Testis (tissue), 3 donors: ENCODE measurements around the gene ANO1. TPM values are rescaled to one million over a fixed set of nuclear protein-coding genes. Genes with fewer than 3 reads are reported as not detected.
A peak's percentile ranks its signal among the peaks of the same experiment; 100 is the strongest.

Experiments
- DNase-seq: peaks from one replicate; pipeline ENCODE4 v3.0.0-alpha.2; 2019
- H3K27ac ChIP-seq, 2 donors: fragments of 200-600 bp; sonication (generic); one replicate each; pipeline ENCODE4 v1.5.1; 2019
- H3K27me3 ChIP-seq: fragments of 200-600 bp; sonication (generic); one replicate; pipeline ENCODE4 v1.5.1; 2019
- H3K36me3 ChIP-seq: fragments of 200-600 bp; sonication (generic); one replicate; pipeline ENCODE4 v1.5.1; 2017; ENCODE audit warnings: low read depth; ENCODE audit errors: missing control alignments
- H3K4me1 ChIP-seq: fragments of 200-600 bp; sonication (generic); one replicate; pipeline ENCODE4 v1.5.1; 2019
- H3K4me3 ChIP-seq, 2 donors: fragments of 200-600 bp; sonication (generic); one replicate each; pipeline ENCODE4 v1.5.1; 2017 to 2019
- H3K9me3 ChIP-seq: fragments of 200-600 bp; sonication (generic); one replicate; pipeline ENCODE4 v1.5.1; 2017
- POLR2A ChIP-seq: fragments of 450-650 bp; IDR thresholded peaks from one replicate; pipeline ENCODE4 v1.6.1; 2017; ENCODE audit warnings: antibody characterized with exemption, mild to moderate bottlenecking, moderate library complexity
- WGBS, 2 donors: methylation state at CpG; one replicate each; pipeline ENCODE4 v1.1.5; 2018; 5-methylcytosine and 5-hydroxymethylcytosine counted together
- intact Hi-C: fragments of 100-400 bp; cut with DNase I; formaldehyde crosslinking; loops from one replicate; pipeline ENCODE4 v1.15.1; 2023; ENCODE audit warnings: low total_unique reads
- polyA plus RNA-seq: library from polyadenylated mRNA; stranded (reverse); fragments of 350-450 nt; fragmentation: Illumina TruSeq; extraction: RNeasy Lipid Tissue Mini Kit (QIAGEN cat#74804); gene quantifications from one replicate; pipeline ENCODE4 v1.2.3, GENCODE V29; 2014; ENCODE audit warnings: low read depth, low replicate concordance; ENCODE audit not compliant: insufficient read depth
- total RNA-seq, 2 donors: library from RNA; depleted of rRNA; stranded (reverse); fragments of >200 nt; gene quantifications; one replicate each; pipeline ENCODE4 v1.2.3, GENCODE V29; 2016
- TF ChIP-seq, protein P1 (sequence below), 3 experiments: fragments of 450-650 bp in 2 of 3; fragments of 200-600 bp in 1 of 3; sonication (generic) in 1 of 3; IDR thresholded peaks; one replicate each; pipeline ENCODE4 v1.5.1; 2016 to 2019; ENCODE audit warnings: antibody characterized with exemption in 3 of 3, mild to moderate bottlenecking in 2 of 3, moderate library complexity in 1 of 3

The ANO1 gene
- total and polyA plus RNA-seq, 3 donors from 2014 or later, result 10.3 to 42.7 (median 25.4) TPM

DNA sequence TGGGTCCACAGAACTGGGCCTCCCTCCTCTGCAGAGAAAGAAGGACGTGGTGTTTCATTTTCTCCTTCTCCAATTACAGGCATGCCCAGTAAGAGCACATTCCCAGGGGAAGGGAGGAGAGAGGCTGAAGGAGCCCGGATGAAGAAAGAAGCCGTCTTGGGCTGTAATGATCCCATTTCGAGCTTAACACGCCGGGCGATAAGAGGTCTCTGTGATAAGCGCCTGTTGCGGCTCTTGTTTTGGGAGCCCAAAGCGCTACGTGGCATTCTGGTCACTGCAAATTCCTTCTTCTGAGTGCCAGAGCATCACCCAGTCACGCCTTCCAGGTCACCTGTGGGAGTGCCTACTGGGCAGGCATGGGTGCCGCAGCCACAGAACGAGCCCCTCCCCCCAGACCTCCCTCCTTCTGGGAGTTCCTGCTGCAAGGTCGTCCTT is 57.5 kb downstream of the ANO1 start:
- H3K9me3 ChIP-seq, result no peaks in the 10 kb centered on the region
- H3K27me3 ChIP-seq, result no peaks in the 10 kb centered on the region
- intact Hi-C loops, result no loop called here
- no peak for DNase-seq
- 31 to 52% methylated on average over 15 of the region's 15 CpGs for WGBS, 2 donors
- TF ChIP-seq, protein P1, sequence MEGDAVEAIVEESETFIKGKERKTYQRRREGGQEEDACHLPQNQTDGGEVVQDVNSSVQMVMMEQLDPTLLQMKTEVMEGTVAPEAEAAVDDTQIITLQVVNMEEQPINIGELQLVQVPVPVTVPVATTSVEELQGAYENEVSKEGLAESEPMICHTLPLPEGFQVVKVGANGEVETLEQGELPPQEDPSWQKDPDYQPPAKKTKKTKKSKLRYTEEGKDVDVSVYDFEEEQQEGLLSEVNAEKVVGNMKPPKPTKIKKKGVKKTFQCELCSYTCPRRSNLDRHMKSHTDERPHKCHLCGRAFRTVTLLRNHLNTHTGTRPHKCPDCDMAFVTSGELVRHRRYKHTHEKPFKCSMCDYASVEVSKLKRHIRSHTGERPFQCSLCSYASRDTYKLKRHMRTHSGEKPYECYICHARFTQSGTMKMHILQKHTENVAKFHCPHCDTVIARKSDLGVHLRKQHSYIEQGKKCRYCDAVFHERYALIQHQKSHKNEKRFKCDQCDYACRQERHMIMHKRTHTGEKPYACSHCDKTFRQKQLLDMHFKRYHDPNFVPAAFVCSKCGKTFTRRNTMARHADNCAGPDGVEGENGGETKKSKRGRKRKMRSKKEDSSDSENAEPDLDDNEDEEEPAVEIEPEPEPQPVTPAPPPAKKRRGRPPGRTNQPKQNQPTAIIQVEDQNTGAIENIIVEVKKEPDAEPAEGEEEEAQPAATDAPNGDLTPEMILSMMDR (IDR thresholded peaks at IDR 0.05), result no peak
- no peak for TF ChIP-seq POLR2A
- H3K36me3 ChIP-seq, result no peaks in the 10 kb centered on the region
- peaks cover 3% of the 10 kb centered on the region for H3K4me1 ChIP-seq
- peak overlapping the region; percentile 55 to 57 for H3K27ac ChIP-seq
- H3K4me3 ChIP-seq, result peak overlapping the region; percentile 13 to 26

DNA sequence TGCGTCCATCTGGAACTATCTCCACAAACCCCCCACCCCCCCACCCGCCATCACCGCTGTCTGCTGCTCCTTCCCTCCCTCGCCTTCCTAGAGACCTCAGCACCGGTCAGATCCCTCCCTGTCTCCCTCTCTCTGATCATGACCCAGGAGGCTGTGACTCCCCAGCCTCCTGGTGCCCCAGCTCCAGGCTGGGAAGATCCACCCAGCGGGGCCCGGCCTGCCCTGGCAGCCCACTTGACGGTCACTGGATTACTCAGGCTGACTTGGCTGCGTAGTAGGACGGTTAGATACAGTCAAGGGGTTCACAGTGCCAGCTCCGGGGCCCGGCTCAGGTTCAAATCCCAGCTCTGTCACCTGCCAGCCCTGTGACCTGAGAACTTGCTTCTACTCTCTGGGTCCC is 59.3 kb downstream of the ANO1 start:
- peaks cover 3% of the 10 kb centered on the region for H3K4me1 ChIP-seq
- H3K27ac ChIP-seq, result no peak overlapping the region
- WGBS, 2 donors, result 87 to 100% methylated on average over 1 to 9 of the region's 12 CpGs
- no peak overlapping the region for H3K4me3 ChIP-seq
- H3K36me3 ChIP-seq, result no peaks in the 10 kb centered on the region
- no peak for DNase-seq
- intact Hi-C loops, result no loop called here
- H3K27me3 ChIP-seq, result no peaks in the 10 kb centered on the region
- TF ChIP-seq POLR2A, result no peak
- TF ChIP-seq, protein P1 (IDR thresholded peaks at IDR 0.05), result no peak
- H3K9me3 ChIP-seq, result no peaks in the 10 kb centered on the region

DNA sequence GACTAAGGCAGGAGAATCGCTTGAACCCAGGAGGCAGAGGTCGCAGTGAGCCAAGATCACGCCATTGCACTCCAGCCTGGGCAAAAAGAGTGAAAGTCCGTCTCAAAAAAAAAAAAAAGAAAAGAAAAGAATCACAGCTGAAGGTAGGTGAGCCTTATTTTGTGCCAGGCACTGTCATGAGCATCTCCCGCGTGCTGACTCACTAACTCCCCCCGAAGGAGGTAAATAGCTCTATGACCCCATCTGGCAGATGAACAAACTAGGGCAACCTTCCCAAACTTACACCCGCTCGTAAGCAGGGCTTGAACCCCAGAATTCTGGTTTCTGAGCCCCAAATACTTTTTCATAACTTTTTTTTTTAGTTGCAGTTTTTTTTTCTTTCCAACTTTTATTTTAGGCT is 60.3 kb downstream of the ANO1 start:
- Histone ChIP-seq H3K27me3 (no peaks in the 10 kb centered on the region), H3K27ac (no peak overlapping the region), H3K9me3 (no peaks in the 10 kb centered on the region), H3K4me3 (no peak overlapping the region), H3K4me1 (peaks cover 3% of the 10 kb centered on the region), H3K36me3 (no peaks in the 10 kb centered on the region)
- 90% methylated on average over 9 of the region's 9 CpGs for WGBS, 2 donors
- TF ChIP-seq, protein P1 (IDR thresholded peaks at IDR 0.05), result no peak
- no peak for TF ChIP-seq POLR2A
- DNase-seq, result no peak
- intact Hi-C loops, result no loop called here

DNA sequence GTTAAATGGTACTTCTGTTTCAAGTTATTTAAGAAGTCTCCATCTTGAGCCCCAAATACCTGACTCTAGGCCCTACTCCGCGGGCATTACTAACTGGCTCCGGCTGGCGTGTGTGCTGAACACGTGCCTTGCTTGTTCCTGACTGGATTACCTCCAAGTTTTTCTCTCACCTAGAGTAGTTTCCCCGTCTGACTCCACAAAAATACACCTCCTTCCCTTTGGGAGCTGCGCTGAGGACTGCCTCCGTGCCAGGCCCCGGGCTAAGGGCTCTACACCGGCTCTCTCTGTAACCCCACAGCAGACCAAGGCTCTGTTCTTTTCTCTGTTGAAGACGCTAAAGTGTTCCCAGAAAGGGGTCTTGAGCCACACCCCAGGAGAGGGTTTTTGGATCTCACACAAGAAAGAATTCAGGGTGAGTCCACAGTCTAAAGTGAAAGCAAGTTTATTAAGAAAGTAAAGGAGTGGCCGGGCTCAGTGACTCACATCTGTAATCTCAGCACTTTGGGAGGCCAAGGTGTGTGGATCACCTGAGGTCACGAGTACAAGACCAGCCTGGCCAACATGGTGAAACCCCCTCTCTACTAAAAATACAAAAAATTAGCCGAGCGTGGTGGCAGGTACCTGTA is 61.8 kb downstream of the ANO1 start:
- WGBS, 2 donors, result 92 to 96% methylated on average over 15 of the region's 15 CpGs
- Histone ChIP-seq H3K4me3 (no peak overlapping the region), H3K4me1 (peaks cover 3% of the 10 kb centered on the region), H3K9me3 (no peaks in the 10 kb centered on the region), H3K27ac (no peak overlapping the region), H3K27me3 (no peaks in the 10 kb centered on the region), H3K36me3 (no peaks in the 10 kb centered on the region)
- intact Hi-C loops, result no loop called here
- TF ChIP-seq, protein P1 (IDR thresholded peaks at IDR 0.05), result no peak
- TF ChIP-seq POLR2A, result no peak
- DNase-seq, result no peak
